Measurements from ENCODE around the gene AFF1. TPM values are rescaled to one million over a fixed set of nuclear protein-coding genes. Genes with fewer than 3 reads are reported as not detected.
A peak's percentile ranks its signal among the peaks of the same experiment; 100 is the strongest.

The AFF1 gene
- polyA plus RNA-seq, 1 donor (not counting 4 experiments of a cell fraction or from before 2014, with no cell fraction given), result 14.4 TPM

- Histone ChIP-seq H3K36me3 (ENCODE audit: control insufficient read depth in 2 of 2, extremely low read depth in 1 of 2, insufficient read depth in 2 of 2, low read length in 2 of 2) (peaks cover 0 to 4% of the 10 kb centered on the region in 2 experiments), H3K9ac (ENCODE audit: control insufficient read depth, extremely low read depth, insufficient read depth, low read length) (no peak overlapping the region), H3K4me2 (ENCODE audit: control insufficient read depth, extremely low read depth, insufficient read depth, low read depth, low read length) (no peak overlapping the region), H2AFZ (ENCODE audit: control insufficient read depth, low read length) (no peak overlapping the region), H3K9me3 (ENCODE audit: control insufficient read depth, low read depth, low read length) (no peaks in the 10 kb centered on the region), H3K27me3 (ENCODE audit: control insufficient read depth, extremely low read depth, insufficient read depth, low read length) (no peaks in the 10 kb centered on the region), H3K4me1 (ENCODE audit: control insufficient read depth, extremely low read depth, insufficient read depth, low read length) (peaks cover 8% of the 10 kb centered on the region), H3K79me2 (ENCODE audit: control insufficient read depth, insufficient read depth, low read length) (peaks cover 35% of the 10 kb centered on the region), H3K27ac (ENCODE audit: control insufficient read depth, insufficient read depth, low read length) (no peak overlapping the region), H3K4me3 (ENCODE audit: control insufficient read depth in 2 of 3, extremely low read depth in 1 of 3, insufficient read depth in 2 of 3, low read depth in 1 of 3, low read length in 3 of 3) (no peak overlapping the region), H3K9me1 (ENCODE audit: control insufficient read depth, extremely low read depth, insufficient read depth, low read length) (peaks cover 3% of the 10 kb centered on the region), H4K20me1 (ENCODE audit: control insufficient read depth, extremely low read depth, insufficient read depth, low read length) (no peaks in the 10 kb centered on the region)
- dilution Hi-C loops (cut with MboI; ENCODE audit: extremely low pct_ligation_motif_present, low sequenced_read_pairs), result no loop called here
- DNase-seq (ENCODE audit: low read depth, low spot score), result no peak
- FAIRE-seq, result no peak
- TF ChIP-seq CTCF (optimal IDR thresholded peaks at IDR 0.05 in 1 of 3, IDR thresholded peaks at IDR 0.05 in 1 of 3, conservative IDR thresholded peaks at IDR 0.05 in 1 of 3; ENCODE audit: extremely low read depth in 1 of 3, insufficient read depth in 2 of 3, low read length in 3 of 3), result no peak
- TF ChIP-seq EZH2 (IDR thresholded peaks at IDR 0.05; ENCODE audit: low read length), result no peak
These were observed 26.9 kb downstream of the AFF1 start for GRCh38 chr4:86961605-86962295.

GRCh38 chr4:86963697-86964096 is 28.9 kb downstream of the AFF1 start:
- Histone ChIP-seq H3K9me3 (ENCODE audit: control insufficient read depth, low read depth, low read length) (no peaks in the 10 kb centered on the region), H3K27me3 (ENCODE audit: control insufficient read depth, extremely low read depth, insufficient read depth, low read length) (no peaks in the 10 kb centered on the region), H3K27ac (ENCODE audit: control insufficient read depth, insufficient read depth, low read length) (no peak overlapping the region), H3K4me1 (ENCODE audit: control insufficient read depth, extremely low read depth, insufficient read depth, low read length) (peaks cover 6% of the 10 kb centered on the region), H3K79me2 (ENCODE audit: control insufficient read depth, insufficient read depth, low read length) (peaks cover 49% of the 10 kb centered on the region), H2AFZ (ENCODE audit: control insufficient read depth, low read length) (no peak overlapping the region), H3K9me1 (ENCODE audit: control insufficient read depth, extremely low read depth, insufficient read depth, low read length) (peaks cover 8% of the 10 kb centered on the region), H4K20me1 (ENCODE audit: control insufficient read depth, extremely low read depth, insufficient read depth, low read length) (peaks cover 2% of the 10 kb centered on the region), H3K4me3 (ENCODE audit: control insufficient read depth in 2 of 3, extremely low read depth in 1 of 3, insufficient read depth in 2 of 3, low read depth in 1 of 3, low read length in 3 of 3) (no peak overlapping the region), H3K4me2 (ENCODE audit: control insufficient read depth, extremely low read depth, insufficient read depth, low read depth, low read length) (no peak overlapping the region), H3K36me3 (ENCODE audit: control insufficient read depth in 2 of 2, extremely low read depth in 1 of 2, insufficient read depth in 2 of 2, low read length in 2 of 2) (peaks cover 3 to 4% of the 10 kb centered on the region in 2 experiments), H3K9ac (ENCODE audit: control insufficient read depth, extremely low read depth, insufficient read depth, low read length) (no peak overlapping the region)
- TF ChIP-seq CTCF (optimal IDR thresholded peaks at IDR 0.05 in 1 of 3, IDR thresholded peaks at IDR 0.05 in 1 of 3, conservative IDR thresholded peaks at IDR 0.05 in 1 of 3; ENCODE audit: extremely low read depth in 1 of 3, insufficient read depth in 2 of 3, low read length in 3 of 3), result no peak
- TF ChIP-seq EZH2 (IDR thresholded peaks at IDR 0.05; ENCODE audit: low read length), result no peak
- DNase-seq (ENCODE audit: low read depth, low spot score), result peak; percentile 28
- dilution Hi-C loops (cut with MboI; ENCODE audit: extremely low pct_ligation_motif_present, low sequenced_read_pairs), result no loop called here
- FAIRE-seq, result no peak

All from keratinocyte (primary cell).